ENCODE results near the gene PEAR1. TPM values are rescaled to one million over a fixed set of nuclear protein-coding genes. Genes with fewer than 3 reads are reported as not detected.

Gene PEAR1
- total RNA-seq, 1 experiment from 2014 or later: 1.0 TPM

DNA sequence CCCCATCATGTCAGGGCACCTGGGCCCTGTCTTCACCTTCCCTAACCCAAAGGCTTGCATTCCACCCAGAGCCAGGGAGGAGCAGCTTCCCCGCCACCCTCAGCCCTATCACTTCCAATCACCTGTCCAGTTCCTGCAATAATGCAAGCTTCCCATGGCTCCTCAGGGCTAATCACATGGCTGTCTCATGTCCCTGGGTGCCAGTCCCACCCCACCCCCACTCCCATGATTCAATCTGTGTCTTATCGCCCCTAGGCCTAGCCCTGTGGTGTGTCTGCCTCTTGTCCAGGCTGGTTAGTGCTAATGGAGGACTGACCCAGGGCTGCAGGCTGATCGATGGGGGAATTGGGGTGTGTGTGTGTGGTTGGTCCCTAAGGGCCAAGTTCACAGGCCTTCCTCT is 11.0 kb upstream of the PEAR1 start:
- no peak for DNase-seq (ENCODE audit: low read depth in 1 of 2, low spot score in 2 of 2)
- H3K27ac ChIP-seq: no peak overlapping the region
- no peaks in the 10 kb centered on the region for H3K36me3 ChIP-seq
- no peaks in the 10 kb centered on the region for H3K4me1 ChIP-seq (replicated peaks)
- H3K4me3 ChIP-seq: no peak overlapping the region
- peaks cover 24% of the 10 kb centered on the region; the same call in 1 of the 2 replicates for H3K27me3 ChIP-seq (replicated peaks)
- no peaks in the 10 kb centered on the region for H3K9me3 ChIP-seq (replicated peaks)

DNA sequence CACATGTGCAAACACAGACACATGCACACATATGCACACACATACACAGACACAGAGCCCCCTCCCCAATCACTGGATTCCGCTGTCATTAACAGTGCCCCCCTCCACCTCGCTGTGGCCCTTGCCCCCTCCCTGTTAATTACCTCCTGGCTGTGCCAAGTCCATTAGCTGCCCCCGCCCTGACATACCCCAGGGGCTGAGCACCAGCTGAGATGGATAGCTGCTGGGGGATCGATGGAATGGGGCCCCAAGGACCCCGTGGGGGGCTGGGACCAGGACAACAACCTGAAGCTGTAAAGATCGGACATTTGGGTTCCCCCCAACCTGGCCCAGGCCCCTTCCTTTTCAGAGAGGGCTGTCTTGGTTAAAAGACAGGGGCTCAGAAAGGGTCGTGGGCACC is 9.6 kb upstream of the PEAR1 start:
- H3K4me3 ChIP-seq: no peak overlapping the region
- no peaks in the 10 kb centered on the region for H3K4me1 ChIP-seq (replicated peaks)
- no peaks in the 10 kb centered on the region for H3K36me3 ChIP-seq
- no peaks in the 10 kb centered on the region for H3K9me3 ChIP-seq (replicated peaks)
- DNase-seq (ENCODE audit: low read depth in 1 of 2, low spot score in 2 of 2): no peak
- no peak overlapping the region for H3K27ac ChIP-seq
- peaks cover 22% of the 10 kb centered on the region; the same call in 1 of the 2 replicates for H3K27me3 ChIP-seq (replicated peaks)

DNA sequence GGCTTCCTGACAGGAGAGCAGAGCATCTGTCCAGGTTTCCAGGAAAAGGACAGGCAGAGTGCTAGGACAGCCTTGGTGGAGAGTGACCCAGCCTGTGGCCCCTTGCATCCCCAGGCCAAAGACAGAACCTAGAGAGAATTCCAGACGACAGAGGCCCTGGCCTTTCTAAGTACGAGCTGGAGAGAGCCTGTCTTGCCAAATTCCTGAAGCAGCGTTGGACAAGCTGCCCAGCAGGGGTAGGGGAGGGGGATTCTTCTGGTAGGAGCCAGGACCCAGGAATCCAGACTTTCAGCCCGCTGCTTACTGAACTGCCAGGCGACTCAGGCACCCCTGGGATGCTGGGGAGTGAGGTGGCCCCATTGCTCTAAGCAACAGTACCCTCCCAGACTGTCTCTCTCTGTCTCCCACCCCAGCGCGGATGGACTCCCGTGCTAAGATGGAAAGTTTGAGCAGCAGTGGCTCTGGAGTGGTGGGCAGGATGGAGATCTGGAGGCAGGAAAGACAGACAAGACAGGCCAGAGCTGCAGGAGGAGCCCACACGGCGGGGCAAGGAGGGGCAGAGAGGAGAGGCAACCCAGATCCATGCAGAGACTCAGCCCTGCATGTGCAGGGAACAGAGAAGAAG is 8.8 kb upstream of the PEAR1 start:
- Histone ChIP-seq H3K36me3 (no peaks in the 10 kb centered on the region), H3K4me1 (replicated peaks) (no peaks in the 10 kb centered on the region), H3K27me3 (replicated peaks) (peaks cover 17% of the 10 kb centered on the region; the same call in 1 of the 2 replicates), H3K4me3 (no peak overlapping the region), H3K9me3 (replicated peaks) (no peaks in the 10 kb centered on the region), H3K27ac (no peak overlapping the region)
- DNase-seq (ENCODE audit: low read depth in 1 of 2, low spot score in 2 of 2): no peak

DNA sequence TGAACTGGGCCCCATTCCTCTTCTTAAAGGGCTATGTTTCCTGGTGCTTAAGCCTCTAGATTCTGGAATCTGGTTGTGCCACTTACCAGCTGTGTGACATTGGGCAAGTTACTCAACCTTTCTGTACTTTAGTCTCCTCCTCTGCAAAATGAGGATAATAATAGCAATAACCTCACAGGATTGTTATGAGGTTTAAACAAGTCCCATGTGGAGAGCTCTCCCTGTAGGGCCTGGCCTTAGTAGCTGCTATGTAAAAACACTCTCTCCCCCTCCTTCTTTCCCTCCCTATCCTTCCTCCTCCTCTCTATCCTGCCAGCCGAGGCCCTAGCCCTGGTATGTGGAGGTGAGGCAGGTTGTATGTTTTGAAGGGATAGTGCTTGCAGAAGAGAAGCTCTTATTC is 8.2 kb upstream of the PEAR1 start:
- no peak overlapping the region for H3K4me3 ChIP-seq
- H3K4me1 ChIP-seq (replicated peaks): no peaks in the 10 kb centered on the region
- H3K9me3 ChIP-seq (replicated peaks): no peaks in the 10 kb centered on the region
- H3K27me3 ChIP-seq (replicated peaks): peaks cover 10% of the 10 kb centered on the region; the same call in 1 of the 2 replicates
- DNase-seq (ENCODE audit: low read depth in 1 of 2, low spot score in 2 of 2): no peak
- no peaks in the 10 kb centered on the region for H3K36me3 ChIP-seq
- no peak overlapping the region for H3K27ac ChIP-seq

DNA sequence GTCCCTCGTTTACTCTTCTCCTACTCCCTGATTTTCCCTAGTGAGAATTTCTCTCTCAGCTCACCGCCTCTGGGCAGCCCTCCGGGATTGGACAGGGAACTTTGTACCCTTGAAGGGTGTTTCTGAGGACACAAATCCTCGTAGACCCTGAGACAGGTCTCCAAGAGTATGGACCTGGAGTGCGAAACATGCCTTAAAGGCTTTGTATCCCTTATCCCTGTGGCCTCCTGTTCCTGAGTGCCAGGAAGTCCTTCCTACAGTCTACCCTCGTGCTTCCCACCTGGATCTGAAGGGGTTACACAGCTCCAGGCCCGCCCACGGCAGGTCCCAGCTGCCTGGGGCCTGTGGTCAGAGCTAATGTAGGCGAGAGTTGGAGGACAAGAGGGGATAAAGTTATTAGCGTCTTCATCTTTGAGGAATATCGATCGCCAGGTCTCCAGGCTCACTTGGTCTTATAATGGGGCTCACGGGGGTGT is 7.6 kb upstream of the PEAR1 start:
- H3K9me3 ChIP-seq (replicated peaks): no peaks in the 10 kb centered on the region
- H3K36me3 ChIP-seq: no peaks in the 10 kb centered on the region
- H3K4me3 ChIP-seq: no peak overlapping the region
- no peaks in the 10 kb centered on the region for H3K4me1 ChIP-seq (replicated peaks)
- no peak overlapping the region for H3K27ac ChIP-seq
- peaks cover 4% of the 10 kb centered on the region; the same call in 1 of the 2 replicates for H3K27me3 ChIP-seq (replicated peaks)
- no peak for DNase-seq (ENCODE audit: low read depth in 1 of 2, low spot score in 2 of 2)

DNA sequence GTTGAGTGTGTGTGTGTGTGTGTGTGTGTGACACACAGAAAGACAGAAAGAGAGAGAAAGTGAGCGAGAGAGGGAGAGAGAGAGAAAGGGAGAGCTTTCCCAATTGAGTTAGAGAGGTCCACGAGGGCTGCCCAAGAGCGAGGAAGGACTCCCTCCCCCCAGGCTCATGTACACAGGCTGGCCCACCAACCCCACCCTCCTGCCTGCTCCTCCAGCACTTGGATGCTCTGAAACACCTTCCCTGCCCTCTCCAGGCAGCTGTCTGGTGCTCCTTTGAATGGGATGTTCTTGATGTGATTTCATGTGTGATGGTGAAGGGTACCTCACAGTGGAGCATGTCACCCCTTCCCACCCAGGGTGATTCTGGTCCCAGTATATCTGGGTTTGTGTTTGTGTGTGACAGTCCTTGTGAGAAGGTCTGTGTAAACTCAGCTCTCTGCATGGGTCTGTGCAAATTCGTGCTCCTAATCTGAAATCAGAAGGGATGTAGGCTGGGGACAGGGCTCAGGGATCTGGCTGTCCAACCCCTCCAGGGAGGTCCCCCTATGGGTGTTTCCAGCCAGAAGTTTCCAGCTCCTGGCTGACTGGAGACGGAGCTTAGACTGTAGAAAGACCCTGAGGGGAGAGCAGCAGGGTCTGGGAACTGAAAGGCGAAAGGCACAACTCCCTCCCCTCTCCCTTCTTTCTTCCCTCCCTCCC is 6.8 kb upstream of the PEAR1 start:
- Histone ChIP-seq H3K27ac (no peak overlapping the region), H3K9me3 (replicated peaks) (no peaks in the 10 kb centered on the region), H3K36me3 (no peaks in the 10 kb centered on the region), H3K27me3 (replicated peaks) (peaks cover 3% of the 10 kb centered on the region; the same call in 1 of the 2 replicates), H3K4me3 (no peak overlapping the region), H3K4me1 (replicated peaks) (no peaks in the 10 kb centered on the region)
- DNase-seq (ENCODE audit: low read depth in 1 of 2, low spot score in 2 of 2): no peak

DNA sequence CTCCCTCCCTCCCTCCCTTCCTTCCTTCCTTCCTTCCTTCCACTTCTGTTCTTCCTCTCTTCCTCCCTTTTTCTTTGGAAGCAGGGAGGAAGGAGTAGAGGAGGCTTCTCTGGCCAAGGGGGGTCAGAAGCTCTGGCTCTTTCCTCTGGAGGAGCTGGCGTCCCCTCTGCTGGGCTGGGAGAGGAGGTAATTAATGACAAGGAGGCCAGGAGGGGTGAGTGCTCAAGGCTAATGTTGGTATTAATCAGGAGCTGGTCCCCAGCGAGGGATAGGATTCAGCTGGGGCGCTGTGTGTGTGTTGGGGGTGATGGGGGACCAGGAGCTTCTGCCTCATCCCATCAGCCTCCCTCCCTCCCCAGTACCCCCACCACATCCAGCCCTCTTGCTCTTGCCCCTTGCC is 6.2 kb upstream of the PEAR1 start:
- Histone ChIP-seq H3K27me3 (replicated peaks) (peaks cover 6% of the 10 kb centered on the region), H3K27ac (no peak overlapping the region), H3K4me1 (replicated peaks) (peaks cover 4% of the 10 kb centered on the region; the same call in 1 of the 2 replicates), H3K9me3 (replicated peaks) (no peaks in the 10 kb centered on the region), H3K4me3 (no peak overlapping the region), H3K36me3 (no peaks in the 10 kb centered on the region)
- no peak for DNase-seq (ENCODE audit: low read depth in 1 of 2, low spot score in 2 of 2)

DNA sequence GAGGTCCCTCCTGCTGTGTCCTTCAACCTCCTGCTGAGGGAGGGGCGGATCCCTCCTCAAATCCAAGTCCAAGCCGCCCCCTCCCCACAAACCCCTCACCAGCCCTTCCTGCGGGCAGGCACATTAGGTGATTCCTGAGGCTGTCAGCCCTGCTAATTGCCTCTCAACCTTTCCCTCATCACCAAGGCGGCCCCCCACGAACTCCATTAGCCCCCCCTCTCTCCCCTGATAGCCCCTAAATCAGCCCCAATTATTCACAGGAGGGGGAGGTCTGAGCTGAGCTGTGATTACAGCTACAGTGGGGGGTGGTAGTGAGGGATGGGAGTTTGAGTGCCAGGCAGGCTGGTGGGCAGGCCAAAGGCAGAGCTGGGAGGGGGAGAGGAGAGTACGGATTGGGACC is 5.8 kb upstream of the PEAR1 start:
- Histone ChIP-seq H3K27ac (no peak overlapping the region), H3K4me3 (no peak overlapping the region), H3K4me1 (replicated peaks) (peaks cover 4% of the 10 kb centered on the region; the same call in 1 of the 2 replicates), H3K36me3 (no peaks in the 10 kb centered on the region), H3K27me3 (replicated peaks) (peaks cover 6% of the 10 kb centered on the region), H3K9me3 (replicated peaks) (no peaks in the 10 kb centered on the region)
- no peak for DNase-seq (ENCODE audit: low read depth in 1 of 2, low spot score in 2 of 2)

DNA sequence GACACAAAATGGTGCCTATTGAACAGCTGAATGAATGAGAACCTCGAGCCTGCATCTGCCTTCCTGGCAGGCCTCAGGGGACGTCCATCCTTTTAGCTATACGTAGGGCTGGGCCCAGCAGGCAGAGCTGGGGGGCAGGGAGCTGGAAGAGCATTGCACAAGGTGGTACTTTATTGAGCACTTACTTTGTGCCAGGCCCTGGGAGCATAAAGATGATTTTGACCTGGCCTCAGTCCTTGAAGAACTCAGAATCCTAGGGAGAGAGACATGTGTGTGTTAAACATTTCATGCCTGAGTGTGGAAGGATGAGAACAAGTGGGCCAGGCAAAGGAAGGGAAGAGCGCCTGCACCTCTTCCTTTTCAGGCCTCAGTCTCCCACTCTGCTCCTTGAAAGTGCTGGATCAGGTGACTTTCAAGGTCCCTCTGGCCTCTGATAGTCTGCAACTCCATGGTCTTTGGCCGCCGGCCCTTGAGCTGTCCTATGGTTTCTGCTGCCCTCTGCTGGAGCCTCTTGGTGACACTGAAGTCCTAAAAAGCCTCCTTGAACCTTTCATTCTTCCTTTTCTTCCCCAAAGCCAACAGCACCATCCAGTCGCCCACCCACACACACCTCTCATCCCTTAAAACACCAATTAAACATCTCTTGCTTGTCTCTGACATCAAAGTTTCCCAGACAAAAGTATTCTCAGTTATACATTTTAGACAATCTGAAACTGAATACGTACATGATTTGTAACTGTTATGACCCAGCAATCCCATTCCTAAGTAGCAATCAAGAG is 3.5 kb upstream of the PEAR1 start:
- Histone ChIP-seq H3K4me3 (no peak overlapping the region), H3K27me3 (replicated peaks) (peaks cover 6% of the 10 kb centered on the region), H3K36me3 (no peaks in the 10 kb centered on the region), H3K9me3 (replicated peaks) (no peaks in the 10 kb centered on the region), H3K27ac (no peak overlapping the region), H3K4me1 (replicated peaks) (peaks cover 10% of the 10 kb centered on the region)
- peak; percentile 51 to 76 for DNase-seq (ENCODE audit: low read depth in 1 of 2, low spot score in 2 of 2)

DNA sequence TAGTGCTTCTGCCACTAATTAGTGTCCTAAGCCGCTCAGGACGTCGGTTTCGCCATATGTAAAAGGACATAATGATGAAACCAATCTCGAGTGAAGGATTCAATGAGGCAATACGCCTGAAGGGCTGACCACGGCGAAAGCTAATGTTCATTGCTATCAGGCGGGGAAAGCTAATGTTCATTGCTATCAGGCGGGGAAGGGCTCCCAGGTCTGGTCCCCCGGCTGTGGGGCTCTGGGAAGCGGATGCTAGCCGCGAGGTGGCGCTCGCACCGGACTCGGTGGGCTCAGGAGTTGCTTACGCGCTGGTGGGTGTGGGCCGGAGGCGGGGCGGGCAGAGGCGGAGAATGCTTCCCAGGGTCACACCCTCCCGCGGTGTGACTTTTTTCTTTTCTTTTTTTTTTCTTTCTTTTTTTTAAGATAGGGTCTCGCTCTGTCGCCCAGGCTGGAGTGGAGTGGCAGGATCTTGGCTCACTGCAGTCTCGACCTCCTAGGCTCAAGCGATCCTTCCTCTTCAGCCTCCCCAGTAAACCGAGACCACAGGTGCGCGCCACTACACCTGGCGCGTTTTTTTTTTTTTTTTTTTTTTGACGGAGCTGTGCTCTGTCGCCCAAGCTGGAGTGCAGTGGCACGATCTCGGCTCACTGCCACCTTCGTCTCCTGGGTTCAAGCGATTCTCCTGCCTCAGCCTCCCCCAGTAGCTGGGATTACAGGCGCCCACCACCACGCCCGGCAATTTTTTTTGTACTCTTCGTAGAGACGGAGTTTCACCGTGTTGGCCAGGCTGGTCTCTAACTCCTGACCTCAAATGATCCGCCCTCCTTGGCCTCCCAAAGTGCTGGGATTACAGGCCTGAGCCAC is 1.1 kb upstream of the PEAR1 start:
- peak; percentile 72 to 94 for DNase-seq (ENCODE audit: low read depth in 1 of 2, low spot score in 2 of 2)
- H3K27ac ChIP-seq: no peak overlapping the region
- H3K4me1 ChIP-seq (replicated peaks): peaks cover 34% of the 10 kb centered on the region
- no peaks in the 10 kb centered on the region for H3K36me3 ChIP-seq
- H3K4me3 ChIP-seq: no peak overlapping the region
- H3K27me3 ChIP-seq (replicated peaks): peaks cover 4% of the 10 kb centered on the region; the same call in 1 of the 2 replicates
- no peaks in the 10 kb centered on the region for H3K9me3 ChIP-seq (replicated peaks)

DNA sequence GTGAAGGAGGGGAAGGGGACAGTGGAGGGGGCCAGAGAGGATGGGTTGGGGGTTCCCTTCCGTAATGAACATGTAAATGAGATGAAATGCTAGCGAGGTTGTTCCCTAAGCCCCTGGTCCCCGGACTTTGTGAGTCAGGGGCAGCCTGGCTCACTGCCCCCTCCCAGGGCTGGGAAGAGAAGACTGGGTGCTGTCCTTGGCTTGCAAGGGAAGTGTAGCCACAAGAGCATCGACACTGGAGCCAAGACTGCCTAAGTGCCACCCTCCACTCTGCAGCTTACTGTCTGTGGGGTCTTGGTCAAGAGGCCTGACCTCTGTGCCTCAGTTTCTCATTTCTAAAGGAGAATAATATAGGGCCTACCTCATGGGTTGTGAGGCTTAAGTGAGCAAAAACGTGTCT is 483 bp downstream of the PEAR1 start:
- Histone ChIP-seq H3K36me3 (no peaks in the 10 kb centered on the region), H3K27ac (no peak overlapping the region), H3K4me3 (no peak overlapping the region), H3K27me3 (replicated peaks) (peaks cover 4% of the 10 kb centered on the region; the same call in 1 of the 2 replicates), H3K9me3 (replicated peaks) (no peaks in the 10 kb centered on the region), H3K4me1 (replicated peaks) (peaks cover 50% of the 10 kb centered on the region)
- no peak for DNase-seq (ENCODE audit: low read depth in 1 of 2, low spot score in 2 of 2)

DNA sequence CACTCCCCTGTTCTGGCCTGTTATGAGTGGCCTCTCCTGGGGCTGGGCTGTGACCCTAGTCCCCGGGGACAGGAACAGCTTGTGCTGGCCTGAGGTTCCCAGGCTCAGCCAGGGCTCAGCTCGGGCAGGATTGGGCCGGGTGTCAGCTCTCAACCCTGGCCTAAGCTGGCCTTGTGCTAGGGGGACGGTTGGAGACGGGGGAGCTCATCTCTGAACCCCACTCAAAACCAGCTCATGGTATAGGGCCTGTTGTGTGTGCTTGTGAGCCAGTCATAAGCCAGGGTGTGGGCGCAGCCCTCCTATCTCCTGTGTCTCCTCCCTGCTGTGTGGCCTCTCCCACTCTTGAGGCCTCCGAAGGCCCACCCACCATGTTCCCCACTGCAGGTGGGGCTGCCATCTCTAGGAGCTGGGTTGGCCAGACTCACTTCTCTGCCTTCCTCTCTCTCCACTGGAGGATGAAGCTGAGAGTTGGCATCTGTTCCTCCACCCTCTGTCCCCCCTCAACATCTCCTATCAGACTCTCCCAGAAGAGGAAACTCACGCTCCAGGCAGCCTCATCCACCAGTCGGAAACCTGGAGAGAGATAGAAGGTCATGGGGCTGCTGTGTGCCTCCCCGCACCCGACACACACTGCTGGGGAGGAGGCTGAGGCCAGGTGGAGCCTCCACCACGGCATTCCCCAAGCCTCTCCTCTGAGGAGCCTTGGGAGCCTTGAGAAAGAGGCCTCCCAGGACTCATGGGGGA is 1.4 kb downstream of the PEAR1 start:
- Histone ChIP-seq H3K27me3 (replicated peaks) (peaks cover 4% of the 10 kb centered on the region; the same call in 1 of the 2 replicates), H3K9me3 (replicated peaks) (no peaks in the 10 kb centered on the region), H3K4me1 (replicated peaks) (peaks cover 52% of the 10 kb centered on the region), H3K36me3 (no peaks in the 10 kb centered on the region), H3K27ac (peak overlapping the region; percentile 98), H3K4me3 (no peak overlapping the region)
- no peak for DNase-seq (ENCODE audit: low read depth in 1 of 2, low spot score in 2 of 2)

All from SJSA1 (cell line).